T-helper 2 cell treated with Interferon-gamma antibody and Interleukin-4, amounts not matched to agents 5 μg/mL and 100 μg/mL, for 36 hours (primary cell): ENCODE data around the gene MAP7.
"Not testable (repeated sequence)": the region's sequence is repeated elsewhere in the genome, so short reads cannot be mapped to it uniquely, and the experiment has no call there.

ENCODE experiments used
- DNase-seq: peaks from one replicate; pipeline ENCODE4 v3.0.0; 2021; ENCODE audit warnings: low spot score
- H3K27ac Mint-ChIP-seq: one replicate; pipeline ENCODE4 v1.8.0; 2021; ENCODE audit warnings: mild to moderate bottlenecking, mixed read lengths
- H3K27me3 Mint-ChIP-seq: one replicate; pipeline ENCODE4 v1.8.0; 2021; ENCODE audit warnings: low read depth, mixed read lengths
- H3K36me3 Mint-ChIP-seq: one replicate; pipeline ENCODE4 v1.8.0; 2021; ENCODE audit warnings: low read depth, mixed read lengths
- H3K4me1 Mint-ChIP-seq: one replicate; pipeline ENCODE4 v1.8.0; 2021; ENCODE audit warnings: low read depth, mixed read lengths
- H3K4me3 Mint-ChIP-seq: one replicate; pipeline ENCODE4 v1.8.0; 2022; ENCODE audit warnings: mild to moderate bottlenecking, moderate library complexity, mixed read lengths
- H3K9me3 Mint-ChIP-seq: one replicate; pipeline ENCODE4 v1.8.0; 2021; ENCODE audit warnings: mixed read lengths

Gene MAP7

DNA sequence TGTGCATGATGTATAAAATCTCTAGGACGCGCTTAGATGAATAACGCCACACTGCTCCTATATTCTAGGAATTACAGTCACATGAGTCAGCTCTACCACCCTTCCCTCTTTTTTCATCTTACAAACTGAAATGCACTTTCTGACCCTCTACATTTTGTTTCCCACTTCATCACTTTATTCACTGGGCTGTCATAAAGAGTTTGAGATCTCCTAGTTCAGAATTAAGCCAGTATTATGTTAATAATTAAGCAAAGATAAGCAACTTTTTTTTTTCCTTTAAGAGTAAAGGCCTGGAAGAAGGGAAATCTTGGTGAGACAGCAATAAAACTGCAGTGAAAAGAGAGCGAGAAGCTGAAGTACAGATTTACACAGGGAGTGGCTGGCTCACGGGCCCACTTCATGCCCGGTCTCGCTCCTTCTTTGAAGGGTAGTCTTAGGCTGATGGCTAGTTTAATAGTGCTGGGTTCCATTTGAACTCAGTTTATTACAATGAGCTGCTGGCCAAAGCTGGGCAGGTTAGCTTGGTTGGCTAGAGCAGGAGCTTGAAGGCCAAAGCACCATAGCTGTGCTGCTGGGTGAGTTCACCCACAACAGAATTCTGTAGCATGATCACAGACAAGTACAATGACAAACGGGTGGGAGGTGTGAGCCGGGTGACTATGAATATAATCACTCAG, 110.6 kb downstream of the MAP7 start:
- DNase-seq = no peak
- Mint-ChIP-seq H3K27ac (no peak overlapping the region), H3K36me3 (no peaks in the 10 kb centered on the region), H3K4me3 (no peak overlapping the region), H3K4me1 (no peaks in the 10 kb centered on the region), H3K9me3 (no peaks in the 10 kb centered on the region), H3K27me3 (peaks cover 5% of the 10 kb centered on the region)

GRCh38 chr6:136438441-136438840, 111.8 kb downstream of the MAP7 start:
- DNase-seq = no peak
- Mint-ChIP-seq H3K36me3 (no peaks in the 10 kb centered on the region), H3K27me3 (peaks cover 5% of the 10 kb centered on the region), H3K27ac (no peak overlapping the region), H3K9me3 (no peaks in the 10 kb centered on the region), H3K4me3 (no peak overlapping the region), H3K4me1 (no peaks in the 10 kb centered on the region)

GRCh38 chr6:136437246-136437645, 113.0 kb downstream of the MAP7 start:
- Mint-ChIP-seq H3K27ac (no peak overlapping the region), H3K4me1 (no peaks in the 10 kb centered on the region), H3K27me3 (peaks cover 5% of the 10 kb centered on the region), H3K9me3 (no peaks in the 10 kb centered on the region), H3K4me3 (no peak overlapping the region), H3K36me3 (no peaks in the 10 kb centered on the region)
- DNase-seq = no peak

DNA sequence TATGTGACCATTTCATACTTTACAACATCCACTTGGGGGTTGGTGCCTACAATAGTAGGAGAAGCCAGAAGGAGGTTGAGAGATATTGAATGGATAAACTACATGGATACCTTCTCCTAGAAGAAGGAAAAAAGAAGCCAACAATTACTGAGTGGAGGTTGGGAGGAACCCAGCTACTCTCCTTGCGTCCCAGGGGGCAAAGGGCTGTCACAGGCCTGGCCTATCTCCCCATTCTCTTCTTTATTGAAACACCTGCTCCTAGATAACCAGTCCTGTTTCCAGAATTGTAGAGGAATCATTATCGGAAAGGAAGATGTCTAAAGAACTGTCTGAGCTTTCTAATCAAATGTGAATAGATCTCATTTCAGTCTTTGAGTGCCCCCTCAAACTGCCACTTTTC, 115.1 kb downstream of the MAP7 start:
- H3K9me3 Mint-ChIP-seq = no peaks in the 10 kb centered on the region
- H3K4me3 Mint-ChIP-seq = no peak overlapping the region
- DNase-seq = no peak
- peaks cover 8% of the 10 kb centered on the region for H3K27me3 Mint-ChIP-seq
- no peaks in the 10 kb centered on the region for H3K4me1 Mint-ChIP-seq
- no peaks in the 10 kb centered on the region for H3K36me3 Mint-ChIP-seq
- H3K27ac Mint-ChIP-seq = no peak overlapping the region

DNA sequence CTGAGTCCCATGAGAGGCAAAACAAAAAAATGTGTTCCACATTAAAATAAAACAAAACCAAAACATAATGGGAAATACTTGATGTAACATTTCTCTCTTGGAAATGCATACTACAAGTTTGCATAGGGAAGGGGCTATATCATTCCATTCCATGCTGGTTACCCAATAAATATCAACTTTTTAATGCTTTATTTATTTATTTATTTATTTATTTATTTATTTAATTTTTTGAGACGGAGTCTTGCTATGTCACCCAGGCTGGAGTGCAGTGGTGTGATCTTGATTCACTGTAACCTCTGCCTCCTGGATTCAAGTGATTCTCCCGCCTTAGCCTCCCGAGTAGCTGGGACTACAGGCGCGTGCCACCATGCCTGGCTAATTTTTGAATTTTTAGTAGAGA, 118.9 kb downstream of the MAP7 start:
- H3K9me3 Mint-ChIP-seq, DNase-seq, H3K36me3 Mint-ChIP-seq, H3K27ac Mint-ChIP-seq, H3K4me1 Mint-ChIP-seq, H3K4me3 Mint-ChIP-seq: not testable (repeated sequence)
- H3K27me3 Mint-ChIP-seq = peaks cover 14% of the 10 kb centered on the region

DNA sequence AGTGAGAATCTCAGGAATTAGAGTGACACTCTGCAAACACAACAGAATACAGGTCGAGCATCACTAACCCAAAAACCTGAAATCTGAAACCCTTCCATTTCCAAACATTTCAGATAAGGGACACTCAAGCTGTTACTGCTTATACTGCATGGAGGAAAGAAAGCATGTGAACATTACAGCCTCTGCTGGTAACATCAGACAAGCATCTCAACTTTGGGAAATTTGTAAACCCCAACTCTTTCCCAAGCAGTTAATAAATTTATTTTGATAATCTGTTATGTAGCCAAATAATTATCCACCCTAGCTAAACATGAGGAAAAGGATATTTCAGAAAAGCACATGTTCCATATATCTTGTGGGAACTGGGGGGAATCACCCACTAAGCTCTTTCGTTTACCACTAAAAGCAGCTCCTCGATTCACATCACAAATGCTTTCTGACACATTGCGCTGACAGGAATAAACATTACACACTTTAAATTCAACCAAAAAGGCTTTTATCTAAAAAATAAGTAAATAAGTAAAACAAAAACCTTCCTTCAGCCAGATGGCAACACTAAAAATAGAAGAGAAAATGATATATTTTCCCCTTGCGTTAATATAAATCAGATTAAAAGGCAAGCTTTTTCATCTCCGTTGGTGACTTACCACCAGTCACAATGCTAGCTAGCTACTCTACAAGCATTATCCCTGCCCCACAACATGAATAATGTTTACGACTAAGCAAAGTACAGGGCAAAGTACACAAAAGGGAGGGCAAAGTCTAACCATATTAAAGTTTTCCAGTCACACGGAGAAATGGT, 120.8 kb downstream of the MAP7 start:
- Mint-ChIP-seq H3K4me1 (no peaks in the 10 kb centered on the region), H3K36me3 (no peaks in the 10 kb centered on the region), H3K27me3 (peaks cover 9% of the 10 kb centered on the region), H3K27ac (no peak overlapping the region), H3K4me3 (no peak overlapping the region), H3K9me3 (no peaks in the 10 kb centered on the region)
- no peak for DNase-seq

DNA sequence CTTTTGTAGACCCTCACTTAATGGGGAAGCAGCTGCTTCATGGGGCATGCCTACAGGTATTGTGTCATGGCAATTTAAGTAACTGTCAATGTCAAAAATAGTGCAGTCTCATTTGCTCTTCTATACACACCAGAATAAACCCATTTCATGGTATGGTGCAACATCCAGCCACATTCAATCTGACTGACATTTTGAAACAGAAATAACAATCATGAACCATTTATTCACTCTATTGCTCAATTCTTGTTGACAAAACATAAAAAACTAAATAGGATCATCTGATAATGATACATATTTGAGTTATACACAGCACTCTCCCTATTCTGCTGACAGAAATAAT, 122.9 kb downstream of the MAP7 start:
- Mint-ChIP-seq H3K27me3 (peaks cover 9% of the 10 kb centered on the region), H3K4me3 (no peak overlapping the region), H3K4me1 (no peaks in the 10 kb centered on the region), H3K9me3 (no peaks in the 10 kb centered on the region), H3K27ac (no peak overlapping the region), H3K36me3 (no peaks in the 10 kb centered on the region)
- no peak for DNase-seq

DNA sequence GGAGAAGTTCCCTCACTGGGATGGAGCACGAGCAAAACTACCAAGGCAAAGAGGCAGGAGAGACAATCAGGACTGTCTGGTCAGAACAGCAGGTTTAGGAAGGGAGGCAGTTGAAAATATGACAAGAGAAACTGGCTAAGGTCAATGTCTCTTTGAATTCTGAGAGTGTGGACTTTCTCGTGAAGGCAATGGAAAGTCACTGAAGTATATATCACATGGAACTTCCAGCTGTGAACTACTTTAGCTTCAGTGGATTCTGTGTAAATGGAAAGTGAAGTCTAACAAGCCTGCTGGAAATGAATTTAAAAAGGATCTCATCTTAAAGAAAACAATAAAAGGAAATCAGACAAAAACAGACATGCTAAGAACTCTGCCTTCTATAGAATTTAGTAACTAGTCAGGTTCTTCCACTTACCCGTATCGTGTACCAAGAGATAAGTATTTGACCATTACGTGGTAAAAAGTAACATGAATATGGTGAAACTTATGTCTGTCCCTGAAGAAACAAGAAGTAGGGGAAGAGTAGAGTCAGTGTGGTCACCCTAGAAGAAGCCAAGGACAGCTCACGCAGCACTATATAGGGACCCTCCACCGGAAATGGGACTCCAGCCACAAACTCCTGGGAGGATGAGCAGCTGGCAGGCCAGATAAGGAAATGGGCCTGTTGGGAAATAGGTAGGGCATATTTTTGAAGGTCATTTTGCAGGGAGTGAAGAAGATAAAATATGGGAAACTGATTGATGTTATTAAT, 123.4 kb downstream of the MAP7 start:
- Mint-ChIP-seq H3K27me3 (peaks cover 9% of the 10 kb centered on the region), H3K4me3 (no peak overlapping the region), H3K36me3 (no peaks in the 10 kb centered on the region), H3K27ac (no peak overlapping the region), H3K4me1 (no peaks in the 10 kb centered on the region), H3K9me3 (no peaks in the 10 kb centered on the region)
- DNase-seq = no peak

DNA sequence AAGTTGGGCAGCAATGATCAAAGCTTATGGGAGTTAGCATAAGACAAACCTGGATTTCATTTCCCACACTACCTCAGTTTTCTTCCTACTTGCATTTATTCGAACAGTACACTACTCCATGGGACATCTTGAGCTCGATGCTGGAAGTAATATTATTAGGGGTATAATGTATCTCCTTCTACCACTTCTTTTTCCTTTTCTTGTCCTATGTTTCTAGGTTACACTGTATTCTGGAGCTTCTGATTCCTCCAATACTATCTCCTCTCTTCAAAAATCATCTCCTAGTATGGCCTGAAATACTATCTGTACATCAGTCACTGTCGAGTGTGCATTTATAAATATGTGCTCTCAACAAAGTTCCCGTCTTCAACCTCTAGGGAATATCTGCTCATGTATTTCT, 124.4 kb downstream of the MAP7 start:
- Mint-ChIP-seq H3K4me1 (no peaks in the 10 kb centered on the region), H3K9me3 (no peaks in the 10 kb centered on the region), H3K27ac (no peak overlapping the region), H3K4me3 (no peak overlapping the region), H3K27me3 (peaks cover 8% of the 10 kb centered on the region), H3K36me3 (no peaks in the 10 kb centered on the region)
- no peak for DNase-seq

- Mint-ChIP-seq H3K9me3 (no peaks in the 10 kb centered on the region), H3K27ac (no peak overlapping the region), H3K4me1 (no peaks in the 10 kb centered on the region), H3K27me3 (peaks cover 8% of the 10 kb centered on the region), H3K4me3 (no peak overlapping the region), H3K36me3 (no peaks in the 10 kb centered on the region)
- DNase-seq = no peak
These were observed 125.3 kb downstream of the MAP7 start for GRCh38 chr6:136424901-136425300.

- Mint-ChIP-seq H3K4me1 (no peaks in the 10 kb centered on the region), H3K27ac (no peak overlapping the region), H3K27me3 (peaks cover 8% of the 10 kb centered on the region), H3K9me3 (no peaks in the 10 kb centered on the region), H3K36me3 (no peaks in the 10 kb centered on the region), H3K4me3 (no peak overlapping the region)
- no peak for DNase-seq
These were observed 125.8 kb downstream of the MAP7 start for GRCh38 chr6:136424450-136424849.

DNA sequence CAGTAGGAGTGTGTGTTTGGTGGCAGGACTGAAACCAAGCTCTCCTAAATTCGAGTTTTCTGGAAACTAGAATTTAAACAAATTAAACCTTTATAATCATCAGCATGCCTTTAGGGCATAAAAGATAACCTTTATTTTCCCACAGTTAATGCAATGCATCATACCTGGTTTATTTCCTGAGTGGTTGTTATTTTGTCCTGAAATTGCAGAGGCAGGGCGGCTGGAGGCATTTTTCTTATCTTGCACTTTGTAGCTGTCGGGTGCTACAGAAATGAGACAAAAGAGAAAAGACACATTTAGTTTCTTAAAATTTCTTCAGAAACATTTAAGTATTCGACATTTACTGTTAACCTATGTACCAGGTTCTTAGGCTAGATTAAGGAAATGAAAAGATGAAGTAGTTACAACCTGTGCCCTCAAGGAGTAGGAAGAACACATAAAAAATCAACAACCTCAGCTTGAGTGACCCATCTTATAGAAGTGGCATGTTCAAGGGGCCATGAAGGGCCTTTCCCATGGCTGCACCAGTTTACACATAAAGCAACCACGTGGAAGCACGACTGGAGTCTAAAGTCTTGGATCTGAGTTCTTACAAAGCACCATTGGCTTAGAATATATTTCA, 128.6 kb downstream of the MAP7 start:
- DNase-seq = no peak
- Mint-ChIP-seq H3K27ac (no peak overlapping the region), H3K36me3 (no peaks in the 10 kb centered on the region), H3K27me3 (peaks cover 4% of the 10 kb centered on the region), H3K4me3 (no peak overlapping the region), H3K4me1 (no peaks in the 10 kb centered on the region), H3K9me3 (no peaks in the 10 kb centered on the region)

DNA sequence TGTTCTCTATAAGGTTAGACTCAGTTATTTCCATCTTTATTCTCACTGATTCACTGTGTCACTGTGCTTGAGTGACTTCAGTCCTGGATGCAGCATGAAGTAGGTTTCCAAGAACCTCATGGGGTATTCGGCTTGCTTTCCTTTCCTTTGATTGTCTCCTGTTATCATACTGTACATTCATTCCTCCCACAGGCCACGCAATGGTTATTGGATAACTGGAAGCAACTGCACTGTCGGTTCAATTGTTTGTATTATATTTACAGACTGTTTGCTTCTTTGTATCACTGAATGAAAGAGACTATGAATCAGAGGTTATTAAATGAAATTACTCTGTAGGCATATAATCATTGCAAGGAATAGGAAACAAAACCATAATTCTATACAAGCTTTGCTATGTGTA, 129.4 kb downstream of the MAP7 start:
- H3K27me3 Mint-ChIP-seq = peaks cover 2% of the 10 kb centered on the region
- H3K4me3 Mint-ChIP-seq = no peak overlapping the region
- no peaks in the 10 kb centered on the region for H3K36me3 Mint-ChIP-seq
- H3K27ac Mint-ChIP-seq = no peak overlapping the region
- no peaks in the 10 kb centered on the region for H3K9me3 Mint-ChIP-seq
- no peaks in the 10 kb centered on the region for H3K4me1 Mint-ChIP-seq
- DNase-seq = no peak
